ENCODE data around the gene MYO18B. TPM values are rescaled to one million over a fixed set of nuclear protein-coding genes. Genes with fewer than 3 reads are reported as not detected.

Gene MYO18B
- total RNA-seq, 2 experiments from 2014 or later, result 0.11 to 0.22 TPM

GRCh38 chr22:26019596-26019995 is 277.6 kb downstream of the MYO18B start:
- intact Hi-C loops (cut with DNase I, micrococcal nuclease), result no loop called here
- Mint-ChIP-seq H3K27me3 (peaks cover 26% of the 10 kb centered on the region), H3K36me3 (ENCODE audit: low read depth) (no peaks in the 10 kb centered on the region), H3K4me3 (no peak overlapping the region), H3K4me1 (ENCODE audit: low read depth) (no peaks in the 10 kb centered on the region), H3K9me3 (no peaks in the 10 kb centered on the region), H3K27ac (no peak overlapping the region)
- DNase-seq (no peak), ATAC-seq (ENCODE audit: poor library complexity) (no peak)
- H3K4me1 ChIP-seq (ENCODE audit: insufficient read depth, low read length), result no peaks in the 10 kb centered on the region
- TF ChIP-seq CTCF (IDR thresholded peaks at IDR 0.05), result no peak
- H3K9me3 ChIP-seq (ENCODE audit: control insufficient read depth in 1 of 2, insufficient read depth in 1 of 2, low read length in 2 of 2), result peaks cover 0 to 13% of the 10 kb centered on the region in 2 experiments
- H3K27ac ChIP-seq (ENCODE audit: low read depth in 1 of 2, low read length in 2 of 2), result no peak overlapping the region
- no peaks in the 10 kb centered on the region for H3K36me3 ChIP-seq (ENCODE audit: insufficient read depth, low read length)
- no peak overlapping the region for H3K4me3 ChIP-seq (ENCODE audit: low read length)
- ChIA-PET CTCF (no interaction called here), POLR2A (no interaction called here)
- H3K27me3 ChIP-seq (ENCODE audit: control insufficient read depth in 1 of 2, insufficient read depth in 2 of 2, low read length in 2 of 2), result peaks cover 4 to 8% of the 10 kb centered on the region in 2 experiments

GRCh38 chr22:26021516-26021915 is 279.5 kb downstream of the MYO18B start:
- Histone ChIP-seq H3K27ac (ENCODE audit: low read depth in 1 of 2, low read length in 2 of 2) (no peak overlapping the region), H3K27me3 (ENCODE audit: control insufficient read depth in 1 of 2, insufficient read depth in 2 of 2, low read length in 2 of 2) (peaks cover 4 to 8% of the 10 kb centered on the region in 2 experiments), H3K4me3 (ENCODE audit: low read length) (no peak overlapping the region), H3K36me3 (ENCODE audit: insufficient read depth, low read length) (no peaks in the 10 kb centered on the region), H3K4me1 (ENCODE audit: insufficient read depth, low read length) (no peaks in the 10 kb centered on the region), H3K9me3 (ENCODE audit: control insufficient read depth in 1 of 2, insufficient read depth in 1 of 2, low read length in 2 of 2) (peaks cover 0 to 21% of the 10 kb centered on the region in 2 experiments)
- ATAC-seq (ENCODE audit: poor library complexity) (no peak), DNase-seq (no peak)
- H3K27ac Mint-ChIP-seq, result no peak overlapping the region
- ChIA-PET POLR2A (no interaction called here), CTCF (no interaction called here)
- H3K36me3 Mint-ChIP-seq (ENCODE audit: low read depth), result no peaks in the 10 kb centered on the region
- no peak overlapping the region for H3K4me3 Mint-ChIP-seq
- TF ChIP-seq CTCF (IDR thresholded peaks at IDR 0.05), result no peak
- intact Hi-C loops (cut with DNase I, micrococcal nuclease), result no loop called here
- no peaks in the 10 kb centered on the region for H3K4me1 Mint-ChIP-seq (ENCODE audit: low read depth)
- H3K27me3 Mint-ChIP-seq, result peaks cover 26% of the 10 kb centered on the region
- H3K9me3 Mint-ChIP-seq, result no peaks in the 10 kb centered on the region

- peaks cover 0 to 36% of the 10 kb centered on the region in 2 experiments for H3K9me3 ChIP-seq (ENCODE audit: control insufficient read depth in 1 of 2, insufficient read depth in 1 of 2, low read length in 2 of 2)
- POLR2A ChIA-PET, result no interaction called here
- Mint-ChIP-seq H3K9me3 (no peaks in the 10 kb centered on the region), H3K4me1 (ENCODE audit: low read depth) (no peaks in the 10 kb centered on the region), H3K36me3 (ENCODE audit: low read depth) (no peaks in the 10 kb centered on the region), H3K27ac (no peak overlapping the region), H3K4me3 (no peak overlapping the region), H3K27me3 (peaks cover 26% of the 10 kb centered on the region)
- peaks cover 4 to 5% of the 10 kb centered on the region in 2 experiments for H3K27me3 ChIP-seq (ENCODE audit: control insufficient read depth in 1 of 2, insufficient read depth in 2 of 2, low read length in 2 of 2)
- ATAC-seq (ENCODE audit: poor library complexity) (no peak), DNase-seq (no peak)
- no peaks in the 10 kb centered on the region for H3K36me3 ChIP-seq (ENCODE audit: insufficient read depth, low read length)
- CTCF ChIA-PET, result no interaction called here
- no peak for TF ChIP-seq CTCF (IDR thresholded peaks at IDR 0.05)
- no peak overlapping the region for H3K4me3 ChIP-seq (ENCODE audit: low read length)
- no peaks in the 10 kb centered on the region for H3K4me1 ChIP-seq (ENCODE audit: insufficient read depth, low read length)
- intact Hi-C loops (cut with DNase I, micrococcal nuclease), result no loop called here
- no peak overlapping the region for H3K27ac ChIP-seq (ENCODE audit: low read depth in 1 of 2, low read length in 2 of 2)
These were observed 281.3 kb downstream of the MYO18B start for GRCh38 chr22:26023104-26023775.

Measured in CD4-positive, alpha-beta T cell (primary cell).